HG03565 (cell line): ENCODE measurements around the gene PLVAP.

Experiments used
- ATAC-seq: cut with Tn5 transposase; IDR thresholded peaks from one replicate; pipeline ENCODE4 v1.9.1; 2021; ENCODE audit warnings: mild to moderate bottlenecking, moderate library complexity; ENCODE audit not compliant: unreplicated experiment

PLVAP gene

DNA sequence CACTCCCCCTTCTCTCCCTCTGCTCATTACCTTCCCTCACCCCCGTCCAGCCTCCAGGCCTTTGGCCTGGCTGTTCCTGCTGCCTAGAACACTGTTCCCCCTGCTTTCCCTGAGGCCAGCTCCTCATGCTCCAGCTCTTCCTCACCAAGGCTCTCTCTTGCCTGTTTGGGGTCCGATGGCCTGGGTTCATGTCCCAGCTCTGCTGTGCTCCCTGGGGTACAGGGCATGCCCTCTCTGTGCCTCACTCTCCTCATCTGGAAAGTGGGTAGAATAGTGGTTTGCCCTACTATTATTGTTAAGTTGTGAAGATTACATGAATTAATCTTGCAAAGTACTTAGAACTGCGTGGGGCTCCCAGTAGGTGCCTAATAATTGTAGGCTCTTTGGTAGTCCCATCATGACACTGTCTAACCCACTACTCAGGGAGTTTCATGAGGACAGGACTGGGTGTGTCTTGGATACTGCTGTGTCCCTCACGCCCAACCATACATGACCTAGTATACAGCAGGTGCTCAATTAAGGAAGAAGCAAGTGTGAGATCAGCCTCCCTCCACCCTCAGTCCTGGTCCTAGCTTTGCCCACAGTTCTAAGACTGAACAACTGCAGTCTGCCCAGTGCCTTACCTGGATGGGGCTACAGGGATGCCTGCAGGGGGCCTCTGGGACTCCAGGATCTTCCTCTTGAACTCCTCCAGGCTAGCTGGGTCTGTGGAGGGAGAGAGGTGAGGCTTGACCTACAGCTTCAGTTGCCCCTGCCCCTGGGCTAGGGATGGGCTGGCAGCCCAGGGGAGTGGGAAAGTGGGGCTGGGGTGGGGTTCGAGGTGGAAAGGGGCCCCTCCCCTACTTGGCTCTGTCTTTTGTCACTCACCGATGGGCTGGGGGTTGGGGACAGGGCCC lies 17.0 kb downstream of the PLVAP start:
- no peak for ATAC-seq

- ATAC-seq = no peak
Observed at GRCh38 chr19:17358395-17358794, 18.7 kb downstream of the PLVAP start.

GRCh38 chr19:17357724-17358123 lies 19.4 kb downstream of the PLVAP start:
- no peak for ATAC-seq

- ATAC-seq = no peak
Observed at GRCh38 chr19:17357078-17357666, 20.0 kb downstream of the PLVAP start.

DNA sequence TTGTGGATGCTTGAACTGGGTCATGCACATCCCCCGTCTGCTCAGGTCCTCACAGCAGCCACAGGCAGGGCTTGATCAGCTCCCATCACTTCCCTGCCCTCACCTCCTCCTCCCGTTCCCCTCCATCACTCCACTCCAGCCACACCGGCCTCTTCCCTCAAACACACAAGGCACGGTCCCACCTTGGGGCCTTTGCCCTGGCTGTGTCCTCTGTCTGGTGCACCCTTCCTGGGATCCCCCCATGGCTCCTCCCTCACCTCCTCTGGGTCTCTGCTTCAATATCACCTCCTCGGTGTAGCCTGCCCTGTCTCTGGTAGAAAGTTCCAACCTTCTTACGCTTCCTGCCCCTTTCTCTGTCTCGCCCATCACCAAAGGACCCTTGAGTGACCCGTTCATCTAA lies 23.8 kb downstream of the PLVAP start:
- no peak for ATAC-seq

- ATAC-seq = no peak
Observed at GRCh38 chr19:17352608-17353280, 24.4 kb downstream of the PLVAP start.

GRCh38 chr19:17351815-17352435 lies 25.2 kb downstream of the PLVAP start:
- ATAC-seq = no peak

DNA sequence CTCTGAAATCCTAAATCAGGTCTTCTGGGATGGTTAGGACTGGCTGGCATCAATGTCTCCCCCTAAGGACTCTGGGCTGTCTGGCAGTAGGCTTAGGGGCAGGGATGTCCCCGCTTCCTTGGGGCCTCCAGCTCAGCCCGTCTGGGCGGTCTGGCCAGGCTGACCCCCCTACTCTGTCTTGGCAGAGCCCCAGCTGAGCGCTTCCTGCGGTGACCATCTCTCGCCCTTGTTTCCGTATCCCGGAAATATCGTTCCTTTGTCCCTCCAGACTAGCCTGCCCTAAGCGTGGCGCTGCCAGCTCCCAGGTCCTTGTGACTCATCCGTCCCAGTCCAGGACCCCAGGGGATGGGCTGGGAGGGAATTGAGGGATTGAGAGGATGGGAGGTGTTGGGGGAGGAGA lies 28.4 kb downstream of the PLVAP start:
- ATAC-seq = no peak

GRCh38 chr19:17347877-17348276 lies 29.3 kb downstream of the PLVAP start:
- no peak for ATAC-seq

DNA sequence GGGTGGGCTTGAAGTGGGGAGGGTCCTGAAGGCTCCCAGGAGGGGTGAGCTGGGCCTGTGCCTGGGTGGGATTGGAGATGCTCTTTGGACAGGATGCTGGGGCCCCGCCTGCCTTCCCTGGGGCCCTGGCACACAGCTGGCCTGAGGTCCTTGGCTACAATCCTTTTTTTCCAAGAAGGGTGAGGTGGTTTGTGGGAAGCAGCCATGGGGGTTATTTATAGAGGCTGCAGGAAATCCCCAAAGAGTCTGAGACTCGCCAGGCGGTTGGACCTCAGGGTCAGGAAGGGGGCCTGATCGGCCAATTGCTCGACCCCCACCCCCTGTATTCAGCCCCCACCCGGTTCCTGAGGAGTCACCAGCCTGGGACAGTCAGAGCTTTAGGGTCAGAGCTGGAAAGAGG lies 29.8 kb downstream of the PLVAP start:
- ATAC-seq = no peak

DNA sequence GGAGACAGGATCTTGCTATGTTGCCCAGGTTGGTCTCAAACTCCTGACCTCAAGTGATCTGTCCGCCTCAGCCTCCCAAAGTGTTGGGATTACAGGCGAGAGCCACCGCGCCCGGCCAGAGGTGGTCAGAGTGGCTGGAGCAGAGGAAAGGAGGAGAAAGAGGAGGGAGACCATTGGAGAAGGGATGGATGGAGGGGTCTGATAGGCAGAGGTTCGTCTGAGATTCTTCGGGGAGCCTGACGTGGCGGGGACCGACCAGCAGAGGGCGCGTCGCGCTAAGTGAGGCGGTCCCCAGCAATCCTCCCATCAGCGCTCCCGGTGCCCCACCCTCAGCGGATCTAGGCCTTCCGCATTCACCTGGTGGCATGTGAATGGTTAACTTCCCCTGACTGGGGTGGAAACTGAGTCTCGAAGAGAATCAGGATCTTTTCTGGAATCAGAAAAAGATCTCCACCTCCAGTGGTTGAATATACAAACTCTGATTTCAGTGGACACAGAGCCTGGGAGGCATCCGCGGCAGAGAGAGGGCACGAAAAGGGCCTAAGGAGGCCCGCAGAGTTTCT lies 31.0 kb downstream of the PLVAP start:
- no peak for ATAC-seq

GRCh38 chr19:17341845-17342244 lies 35.3 kb downstream of the PLVAP start:
- ATAC-seq = no peak

- ATAC-seq = no peak
Observed at GRCh38 chr19:17341386-17341785, 35.8 kb downstream of the PLVAP start.

DNA sequence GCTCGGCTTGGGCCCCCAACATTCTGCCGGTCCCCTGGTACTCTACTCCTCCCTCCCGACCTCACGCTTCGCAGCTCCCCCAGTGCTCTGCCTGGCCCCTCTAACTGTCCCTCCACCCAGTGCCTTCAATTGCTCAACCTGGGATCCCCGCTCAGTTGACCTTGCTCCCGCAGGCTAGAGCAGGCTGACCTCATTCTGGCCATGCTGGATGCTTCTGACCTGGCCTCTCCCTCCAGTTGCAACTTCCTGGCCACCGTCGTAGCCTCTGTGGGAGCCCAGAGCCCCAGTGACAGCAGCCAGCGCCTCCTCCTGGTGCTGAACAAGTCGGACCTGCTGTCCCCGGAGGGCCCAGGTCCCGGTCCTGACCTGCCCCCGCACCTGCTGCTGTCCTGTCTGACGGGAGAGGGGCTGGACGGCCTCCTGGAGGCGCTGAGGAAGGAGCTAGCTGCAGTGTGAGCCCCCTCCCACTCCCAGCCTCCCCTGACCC lies 36.2 kb downstream of the PLVAP start:
- ATAC-seq = no peak

DNA sequence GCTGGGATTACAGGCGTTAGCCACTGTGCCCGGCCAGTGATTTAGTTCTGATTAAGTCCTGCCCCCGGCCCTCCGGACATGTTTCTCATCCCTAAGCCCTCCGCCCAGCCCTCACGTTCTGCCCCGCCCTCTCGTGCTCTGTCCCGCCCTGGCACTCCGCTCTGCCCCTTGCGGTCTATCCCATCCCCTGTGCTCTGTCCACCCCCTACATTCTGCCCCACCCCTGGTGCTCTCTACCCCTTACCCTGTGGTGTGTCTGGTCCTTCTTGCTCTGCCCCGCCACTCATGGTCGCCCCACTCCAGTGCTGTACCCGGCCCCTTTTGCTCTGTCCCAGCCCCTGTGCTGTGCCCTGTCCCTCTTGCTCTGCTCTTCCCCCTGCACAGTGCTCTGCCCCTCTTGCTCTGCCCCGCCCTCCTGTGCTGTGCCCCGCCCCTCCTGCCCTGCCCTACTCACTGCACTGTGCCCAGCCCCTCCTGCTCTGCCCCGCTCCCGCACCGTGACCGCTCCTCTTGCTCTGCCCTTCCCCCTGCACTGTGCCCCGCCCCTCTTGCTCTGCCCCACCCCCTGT lies 36.8 kb downstream of the PLVAP start:
- ATAC-seq = no peak

- no peak for ATAC-seq
Observed at GRCh38 chr19:17339088-17339741, 37.9 kb downstream of the PLVAP start.

GRCh38 chr19:17338433-17339078 lies 38.6 kb downstream of the PLVAP start:
- no peak for ATAC-seq

GRCh38 chr19:17337675-17338432 lies 39.3 kb downstream of the PLVAP start:
- no peak for ATAC-seq
